NCI-H748 treated with DMSO at 0.1 percent for 48 hours (cell line): ENCODE measurements around the gene POU3F3.
A peak's percentile ranks its signal among the peaks of the same experiment; 100 is the strongest.

Experiments
- DNase-seq: peaks from one replicate; lab custom pipeline; 2025; lab: John Stamatoyannopoulos, UW

Gene POU3F3

DNA sequence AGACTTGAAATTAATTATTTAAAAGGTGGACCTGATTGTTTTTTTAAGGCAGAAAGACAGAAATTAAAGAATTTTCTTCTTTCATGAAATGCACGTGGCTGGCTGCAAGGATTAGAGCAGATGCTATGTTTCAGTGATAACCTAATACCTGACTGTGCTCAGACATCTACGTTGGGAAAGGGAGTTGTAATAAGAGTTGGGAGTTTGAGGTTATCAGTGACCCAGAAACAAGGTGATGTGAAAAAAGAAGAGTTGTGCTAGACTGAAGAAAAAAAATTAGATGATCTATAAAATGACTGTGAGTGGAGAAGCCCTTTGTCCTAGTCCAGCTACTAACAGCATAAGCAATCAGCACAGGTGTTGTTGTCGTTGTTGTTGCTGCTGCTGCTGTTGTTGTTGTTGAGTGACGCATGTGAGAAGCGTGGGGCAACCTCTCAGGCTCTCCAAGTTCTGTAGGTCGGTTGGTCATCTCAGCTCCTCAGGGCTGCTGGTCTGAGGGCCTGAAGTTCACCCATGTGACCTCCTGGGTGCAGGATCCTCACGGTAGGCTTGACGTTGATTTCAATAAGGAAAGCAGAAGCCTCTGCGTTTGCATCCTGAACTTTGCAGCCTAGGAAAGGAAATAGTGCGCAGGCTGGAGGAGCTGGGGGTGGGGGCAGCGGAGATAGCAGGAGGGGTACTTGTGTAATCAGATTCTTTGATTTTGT is 7.6 kb downstream of the POU3F3 start:
- DNase-seq, result no peak

DNA sequence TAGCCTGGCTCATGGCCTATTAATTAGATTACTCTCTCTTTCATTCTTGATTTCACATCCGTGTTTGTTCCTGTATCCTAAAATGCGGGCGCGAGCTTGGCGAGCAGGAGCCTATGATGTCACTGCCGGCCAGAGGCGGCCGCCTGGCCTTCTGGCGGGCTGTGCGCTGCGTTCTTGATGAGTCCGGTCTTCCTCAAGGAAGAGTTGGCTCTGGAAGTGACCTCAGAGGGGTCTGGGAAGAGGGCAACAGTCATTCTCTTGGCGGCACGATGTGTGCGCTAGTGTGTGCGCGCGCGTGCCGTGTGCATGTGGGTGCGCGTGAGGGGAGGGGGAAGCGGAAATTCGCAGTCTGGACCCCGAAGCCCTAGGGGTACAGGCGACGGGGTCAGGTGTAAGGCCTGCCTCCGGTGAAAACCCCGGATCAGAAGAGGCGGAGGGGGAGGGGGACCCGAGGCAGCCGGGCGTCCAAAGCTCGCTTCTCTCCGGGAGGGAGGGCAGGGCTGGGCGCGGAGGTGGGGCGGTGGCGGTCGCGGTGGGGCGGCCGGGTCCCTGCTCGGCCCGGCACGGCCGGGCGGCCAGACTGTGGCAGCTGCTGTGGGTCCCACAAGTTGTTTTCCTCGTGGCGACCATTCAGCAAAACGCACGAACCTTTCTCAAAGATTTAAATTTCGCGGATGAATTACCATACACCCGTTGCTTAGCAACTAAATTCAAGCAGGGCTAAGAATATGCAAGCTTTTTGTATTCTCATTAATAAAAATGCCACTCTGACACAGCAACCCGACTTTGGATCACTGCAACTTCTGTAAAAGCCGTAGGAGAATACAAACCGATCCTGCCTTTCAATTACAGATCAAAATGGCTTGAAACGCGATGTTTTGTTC is 8.4 kb downstream of the POU3F3 start:
- peak; percentile 7 for DNase-seq

DNA sequence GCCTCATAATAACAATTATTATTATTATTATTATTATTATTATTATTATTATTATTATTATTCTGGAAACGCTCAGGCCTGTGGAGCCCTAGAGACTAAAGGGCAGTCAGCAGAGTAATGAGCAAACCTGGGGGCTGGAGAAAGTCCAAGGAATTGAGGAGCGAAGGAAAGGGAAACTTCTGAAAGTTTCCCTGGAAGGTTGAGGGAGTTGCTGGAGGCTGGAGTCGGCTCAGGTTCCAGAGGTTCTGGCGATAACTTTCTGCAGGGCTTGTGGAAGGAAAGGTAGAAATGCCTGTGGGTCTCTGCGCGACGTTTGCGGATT is 9.2 kb downstream of the POU3F3 start:
- DNase-seq, result no peak

DNA sequence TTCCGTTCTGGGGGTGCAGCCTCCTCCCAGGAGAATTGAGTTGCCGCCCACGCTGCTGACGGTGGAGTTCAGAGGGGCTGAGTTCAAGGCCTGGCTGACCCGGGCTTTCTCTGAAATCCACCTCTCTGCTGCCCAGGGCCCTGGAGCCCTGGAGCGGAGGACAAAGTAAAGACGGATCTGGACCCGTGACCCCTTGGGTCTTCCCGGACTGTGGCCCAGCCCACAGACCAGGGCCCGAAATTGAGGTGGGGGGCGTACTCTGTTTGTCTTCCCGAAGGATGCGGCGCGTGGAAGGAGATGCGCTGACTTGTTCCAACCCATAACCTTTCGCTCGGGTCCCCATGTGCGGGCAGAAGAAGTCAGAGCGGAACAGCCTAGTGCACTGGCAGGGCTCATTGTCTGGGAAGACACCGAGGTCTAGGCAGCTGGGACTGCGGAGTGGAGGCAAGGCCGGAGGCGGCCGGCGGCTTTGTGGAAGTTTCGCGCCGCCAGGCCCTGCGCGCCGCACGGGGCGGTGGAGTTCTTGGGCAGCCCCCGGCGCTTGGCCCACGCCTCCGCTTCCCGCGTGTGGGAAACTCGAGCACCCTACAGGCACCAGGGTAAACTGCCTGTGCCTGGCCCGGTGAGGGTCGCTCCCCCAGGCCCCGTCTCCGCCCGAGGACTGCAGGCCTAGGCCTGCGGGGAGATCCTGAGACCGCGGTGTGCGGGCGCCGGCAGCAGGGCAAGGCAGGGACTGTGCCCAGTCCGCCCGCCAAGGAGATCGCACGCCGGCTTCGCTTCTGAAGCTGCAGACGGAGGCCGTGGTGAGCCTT is 9.8 kb downstream of the POU3F3 start:
- no peak for DNase-seq

GRCh38 chr2:104864280-104865095 is 10.6 kb downstream of the POU3F3 start:
- no peak for DNase-seq

GRCh38 chr2:104865096-104865470 is 11.2 kb downstream of the POU3F3 start:
- DNase-seq, result no peak

DNA sequence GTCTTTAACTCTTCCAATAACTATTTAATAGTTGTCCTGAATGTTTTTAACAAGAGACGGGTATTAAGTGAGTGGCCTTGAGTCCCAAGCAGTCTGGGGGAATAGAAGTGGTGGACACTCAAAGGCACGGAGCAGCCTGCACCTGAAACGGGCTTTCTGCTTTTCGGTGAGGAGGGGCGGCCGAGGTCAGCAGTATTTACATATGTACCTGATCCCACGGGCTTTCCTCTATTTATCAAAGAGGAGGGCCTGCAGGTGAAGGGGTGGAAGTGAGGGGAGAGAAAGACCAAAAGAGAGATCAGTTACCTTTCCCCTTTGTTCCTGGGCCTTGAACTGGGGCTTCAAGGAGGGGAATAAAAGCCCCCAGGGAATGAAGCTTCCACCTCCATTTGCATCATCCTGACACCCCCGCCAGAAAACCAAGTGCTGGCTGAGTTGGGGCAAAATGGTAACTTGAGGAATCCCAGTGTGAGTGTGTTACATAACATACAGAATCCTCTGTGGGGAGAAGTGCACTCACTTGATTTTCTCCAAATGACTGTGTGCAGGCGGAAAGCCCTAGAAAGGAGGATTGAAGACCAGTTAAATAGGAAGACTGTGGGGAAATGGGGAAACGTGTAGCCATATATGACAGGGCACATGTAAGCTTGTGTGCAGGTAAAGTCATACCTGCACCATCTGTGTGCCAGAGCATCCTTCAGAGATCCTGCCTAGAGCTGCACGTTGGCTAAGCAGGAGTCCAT is 12.4 kb downstream of the POU3F3 start:
- DNase-seq, result no peak

GRCh38 chr2:104866883-104867812 is 13.2 kb downstream of the POU3F3 start:
- DNase-seq, result no peak

DNA sequence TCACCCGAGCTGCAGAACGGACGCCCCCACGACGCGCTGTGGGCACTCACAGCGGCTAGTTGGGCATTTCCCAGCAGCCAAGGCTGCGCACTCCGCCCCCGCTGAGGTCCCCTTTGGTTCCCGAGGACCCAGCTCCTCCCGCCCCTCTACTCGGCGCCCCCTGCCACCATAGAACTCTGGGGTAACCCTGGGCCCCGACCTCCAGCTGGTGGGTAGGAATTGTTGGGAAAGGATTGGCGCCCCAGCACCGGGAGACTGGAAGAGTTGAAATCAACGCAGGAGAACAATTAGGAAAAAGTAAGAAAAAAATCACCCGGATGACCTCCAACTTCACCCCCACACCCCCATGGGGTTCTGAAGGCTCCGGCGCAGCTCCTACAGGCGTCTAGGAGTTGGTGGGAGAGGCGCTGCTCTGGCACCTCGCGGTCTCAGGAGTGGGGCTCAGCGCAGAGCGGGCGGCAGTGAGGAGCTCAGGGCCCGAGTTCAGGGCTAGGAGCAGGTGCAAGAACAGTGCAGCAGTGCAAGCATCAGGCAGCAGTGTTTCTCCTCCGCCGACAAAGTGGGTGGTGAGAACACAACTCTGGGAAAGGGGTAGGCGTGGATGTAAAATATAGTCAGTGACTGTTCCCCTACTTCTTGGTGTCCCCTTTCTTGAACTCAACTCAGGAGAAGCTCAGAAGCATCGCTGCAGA is 14.0 kb downstream of the POU3F3 start:
- DNase-seq, result no peak

GRCh38 chr2:104868505-104868866 is 14.6 kb downstream of the POU3F3 start:
- no peak for DNase-seq

- DNase-seq, result no peak
Observed at GRCh38 chr2:104870100-104870975, 16.4 kb downstream of the POU3F3 start.

DNA sequence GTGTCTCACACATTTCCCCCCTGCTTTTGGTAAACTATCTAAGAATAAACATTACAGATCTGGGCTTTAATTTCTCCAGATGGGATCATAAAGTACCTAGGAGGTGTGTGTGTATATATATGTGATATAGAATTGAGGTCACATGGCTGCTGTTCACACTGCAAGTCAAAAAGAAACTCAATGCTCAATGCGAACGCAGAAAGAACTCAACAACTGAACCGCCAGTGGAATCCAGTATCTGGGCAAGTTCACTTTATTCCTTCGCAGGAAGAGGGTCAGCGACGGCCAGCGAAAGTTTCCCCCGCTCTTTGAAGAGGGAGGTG is 17.7 kb downstream of the POU3F3 start:
- DNase-seq, result no peak

GRCh38 chr2:104871972-104872865 is 18.3 kb downstream of the POU3F3 start:
- peak; percentile 27 for DNase-seq

DNA sequence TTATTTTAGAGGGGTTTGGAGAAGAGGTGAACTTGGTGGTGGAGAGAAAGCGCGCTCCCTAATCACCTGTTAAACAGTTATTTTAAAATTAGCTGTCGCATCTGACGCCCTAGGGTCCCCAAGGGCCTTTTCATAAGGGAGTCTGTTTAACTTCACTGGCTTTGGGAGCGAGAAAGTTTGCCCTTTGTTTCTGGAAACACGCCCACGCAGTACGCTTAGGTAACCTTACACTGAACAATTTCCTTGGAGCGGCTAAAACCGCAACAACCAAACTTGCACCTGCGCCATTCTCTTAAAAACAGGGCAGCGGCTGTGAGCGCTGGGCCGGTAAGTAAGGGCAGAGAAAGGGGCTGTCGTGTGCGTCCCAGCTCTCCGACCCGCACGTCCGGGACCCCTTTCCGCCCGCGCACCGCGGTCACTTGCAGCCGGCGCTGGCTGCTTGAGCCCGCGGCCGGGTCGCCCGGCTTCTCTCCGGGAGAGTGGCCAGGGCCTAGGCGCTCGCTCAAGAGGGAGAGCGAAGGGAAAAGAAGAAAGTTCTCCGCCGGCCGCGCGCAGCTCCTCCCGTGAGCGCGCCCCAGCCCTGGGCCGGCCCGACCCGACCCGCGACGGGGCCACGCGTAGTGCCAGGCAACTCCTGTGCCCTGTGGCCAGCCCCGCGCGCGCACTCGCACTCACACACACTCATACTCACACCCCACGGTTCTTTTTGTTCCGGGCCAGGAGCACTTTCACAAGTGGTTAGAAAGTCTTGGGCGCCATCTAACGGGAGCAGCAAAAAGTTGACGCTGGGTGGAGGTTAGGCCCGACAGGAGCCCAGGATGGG is 19.2 kb downstream of the POU3F3 start:
- DNase-seq, result peak; percentile 65

DNA sequence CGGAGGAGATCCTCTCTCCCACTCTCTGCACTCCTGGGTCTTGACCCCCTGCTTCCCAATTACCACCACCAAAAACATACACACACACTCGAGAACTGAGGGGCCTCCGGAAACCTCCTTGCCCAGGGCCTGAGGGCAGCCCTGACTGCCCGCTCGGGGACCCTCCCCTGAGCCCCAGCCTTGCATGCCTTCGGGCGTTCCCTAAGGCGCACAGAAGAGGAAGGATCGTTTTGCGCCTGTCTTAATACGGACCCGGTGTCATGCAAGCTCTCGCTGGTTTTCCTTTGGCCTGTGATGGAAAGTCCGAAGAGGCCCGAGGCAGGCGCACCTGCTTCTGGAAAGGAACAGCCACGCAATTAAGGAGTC is 19.8 kb downstream of the POU3F3 start:
- DNase-seq, result no peak

DNA sequence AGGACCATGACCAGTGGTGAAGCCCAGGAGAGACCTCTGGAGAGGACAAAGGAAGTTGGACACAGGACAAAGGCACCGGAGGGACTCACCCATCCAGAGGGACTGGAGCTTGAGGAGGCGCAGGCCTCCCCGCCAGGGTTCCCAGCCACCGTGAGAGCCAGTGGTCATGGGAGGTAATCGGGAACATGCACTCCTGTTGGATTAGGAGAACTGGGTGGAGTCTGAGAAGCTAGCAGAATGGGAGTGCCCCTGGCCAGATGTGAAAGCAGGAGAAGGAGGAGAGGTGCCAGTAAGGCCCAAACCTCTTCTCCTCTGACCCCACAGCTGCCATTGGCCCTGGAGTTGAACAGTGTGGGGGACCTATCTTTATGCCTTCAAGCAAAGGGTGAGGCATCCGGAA is 20.3 kb downstream of the POU3F3 start:
- no peak for DNase-seq

GRCh38 chr2:104875262-104875661 is 21.3 kb downstream of the POU3F3 start:
- DNase-seq, result no peak
